HUES6 (cell line): Measurements from ENCODE around the gene AQP1.
A peak's percentile ranks its signal among the peaks of the same experiment; 100 is the strongest.

Experiments
- H3K27ac ChIP-seq: 2 replicates; pipeline ENCODE4 v1.7.0; 2013; ENCODE audit warnings: low read depth, mild to moderate bottlenecking, low read length, inconsistent platforms
- H3K27me3 ChIP-seq: 2 replicates; pipeline ENCODE4 v1.6.1; 2013; ENCODE audit warnings: low read length; ENCODE audit not compliant: control insufficient read depth, insufficient read depth
- H3K36me3 ChIP-seq: 2 replicates; pipeline ENCODE4 v1.6.1; 2013; ENCODE audit warnings: low read length; ENCODE audit not compliant: control insufficient read depth, insufficient read depth
- H3K4me1 ChIP-seq: 2 replicates; pipeline ENCODE4 v1.6.1; 2013; ENCODE audit warnings: low read length; ENCODE audit not compliant: control insufficient read depth, insufficient read depth
- H3K4me3 ChIP-seq: 2 replicates; pipeline ENCODE4 v1.5.1; 2013; ENCODE audit warnings: low read depth, low read length
- H3K9ac ChIP-seq: one replicate; pipeline ENCODE4 v1.6.1; 2013; ENCODE audit warnings: mild to moderate bottlenecking, low read length
- H3K9me3 ChIP-seq: 2 replicates; pipeline ENCODE4 v1.6.1; 2013; ENCODE audit warnings: low read depth, low read length; ENCODE audit not compliant: control insufficient read depth, insufficient read depth

AQP1 gene

DNA sequence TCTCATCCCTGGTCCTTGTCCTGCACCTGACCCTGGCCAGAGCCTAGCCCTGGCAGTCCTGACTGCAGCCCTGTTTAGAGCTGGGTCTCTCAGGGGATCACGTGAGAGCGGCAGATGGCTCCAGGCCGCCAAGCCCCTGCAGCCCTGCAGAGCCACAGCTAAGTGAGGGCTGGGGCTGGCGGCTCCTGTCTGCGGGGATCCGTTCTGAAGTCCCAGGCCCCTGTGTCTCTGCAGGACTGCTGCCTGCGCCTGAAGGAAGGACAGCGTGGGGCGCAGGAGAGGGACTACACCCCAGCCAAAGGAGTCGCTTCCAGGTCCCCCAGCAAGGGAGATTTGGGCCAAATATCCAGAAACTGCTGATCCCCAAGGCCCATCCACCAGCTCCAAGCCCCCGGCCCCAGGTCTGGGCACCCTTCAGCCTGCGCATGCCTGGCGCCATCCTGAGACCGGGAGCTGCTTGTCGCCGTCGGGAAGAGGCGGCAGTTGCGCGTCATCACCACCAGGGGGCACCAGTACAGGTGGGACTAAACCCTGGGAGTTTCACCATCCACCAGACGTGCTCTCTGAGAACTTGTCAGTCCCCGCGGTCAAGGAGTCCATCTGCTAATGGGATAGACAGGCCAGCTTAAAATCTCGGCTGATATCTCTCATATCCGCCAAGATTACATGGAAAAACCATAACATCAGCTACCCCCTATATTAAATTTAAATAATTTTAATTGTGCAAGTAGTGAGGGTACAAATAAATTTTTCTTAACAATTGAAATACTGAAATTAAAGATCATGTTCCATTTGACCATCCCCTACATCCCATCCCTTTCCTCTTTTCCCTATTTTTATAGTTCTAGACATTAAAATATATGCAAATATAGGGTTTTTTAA lies 27.0 kb downstream of the AQP1 start:
- Histone ChIP-seq H3K36me3 (no peaks in the 10 kb centered on the region), H3K27ac (no peak overlapping the region), H3K27me3 (0 out of 2 replicates have a peak, but pooled peaks cover 7% of the 10 kb centered on the region), H3K4me3 (peak overlapping the region; percentile 51), H3K4me1 (peaks cover 6% of the 10 kb centered on the region; the same call in 1 of the 2 replicates), H3K9me3 (no peaks in the 10 kb centered on the region), H3K9ac (peak overlapping the region; percentile 67)

DNA sequence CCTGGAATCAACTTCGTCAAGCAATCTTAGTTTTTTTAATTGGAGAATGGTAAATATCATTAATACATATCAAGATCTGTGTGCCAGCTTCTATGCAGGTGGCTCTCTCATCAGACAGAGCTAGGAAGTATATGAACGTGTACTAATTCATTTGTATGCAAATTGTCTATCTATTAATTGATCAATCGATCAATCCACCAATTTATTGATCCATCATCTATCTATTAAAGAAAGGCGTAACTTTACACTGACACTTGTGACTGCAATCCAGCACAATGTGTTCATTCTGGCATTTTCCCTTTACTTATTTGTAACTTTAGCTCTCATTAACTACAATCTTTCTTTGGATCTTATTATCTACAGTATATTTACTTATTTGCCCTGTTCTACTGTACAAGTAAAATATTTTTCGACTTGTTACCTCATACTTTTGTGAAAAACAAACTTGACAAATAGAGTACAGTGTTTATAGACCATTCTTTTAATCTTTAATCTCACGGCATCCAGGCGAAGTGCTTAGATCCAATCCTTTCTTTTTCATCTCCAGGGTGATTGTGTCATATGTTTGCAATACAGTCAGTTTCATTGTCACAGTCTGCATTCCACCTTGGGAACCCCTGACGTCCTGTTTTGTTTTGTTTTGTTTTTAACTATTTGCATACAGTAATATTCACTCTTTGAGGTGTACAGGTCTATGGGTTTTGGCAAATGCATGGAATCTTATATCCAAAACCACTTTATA lies 30.1 kb downstream of the AQP1 start:
- H3K9ac ChIP-seq = no peak overlapping the region
- H3K4me1 ChIP-seq = no peaks in the 10 kb centered on the region; the same call in 1 of the 2 replicates
- no peaks in the 10 kb centered on the region for H3K9me3 ChIP-seq
- H3K4me3 ChIP-seq = no peak overlapping the region
- 0 out of 2 replicates have a peak, but pooled peaks cover 7% of the 10 kb centered on the region for H3K27me3 ChIP-seq
- H3K27ac ChIP-seq = no peak overlapping the region
- no peaks in the 10 kb centered on the region for H3K36me3 ChIP-seq

DNA sequence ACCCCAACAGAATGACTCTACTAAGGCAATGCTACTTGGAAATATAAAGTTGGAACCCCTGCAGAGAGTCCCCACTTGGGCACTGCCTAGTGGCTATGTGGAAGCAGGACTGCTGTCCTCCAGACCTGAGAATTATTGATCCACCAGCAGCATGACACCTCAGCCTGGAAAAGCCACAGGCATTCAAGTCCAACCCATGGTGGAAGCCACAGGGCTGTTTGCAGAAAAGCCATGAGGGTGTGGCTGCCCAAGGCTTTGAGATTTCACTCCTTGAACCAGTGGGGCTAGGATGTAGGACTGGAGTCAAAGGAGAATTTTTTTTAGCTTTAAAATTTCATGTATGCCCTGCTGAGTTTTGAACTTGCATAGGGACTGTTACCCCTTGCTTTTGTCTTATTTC lies 38.5 kb downstream of the AQP1 start:
- Histone ChIP-seq H3K9ac (no peak overlapping the region), H3K4me3 (no peak overlapping the region), H3K4me1 (no peaks in the 10 kb centered on the region), H3K9me3 (no peaks in the 10 kb centered on the region; the same call in 1 of the 2 replicates), H3K27me3 (peaks cover 4% of the 10 kb centered on the region), H3K36me3 (no peaks in the 10 kb centered on the region), H3K27ac (no peak overlapping the region)

DNA sequence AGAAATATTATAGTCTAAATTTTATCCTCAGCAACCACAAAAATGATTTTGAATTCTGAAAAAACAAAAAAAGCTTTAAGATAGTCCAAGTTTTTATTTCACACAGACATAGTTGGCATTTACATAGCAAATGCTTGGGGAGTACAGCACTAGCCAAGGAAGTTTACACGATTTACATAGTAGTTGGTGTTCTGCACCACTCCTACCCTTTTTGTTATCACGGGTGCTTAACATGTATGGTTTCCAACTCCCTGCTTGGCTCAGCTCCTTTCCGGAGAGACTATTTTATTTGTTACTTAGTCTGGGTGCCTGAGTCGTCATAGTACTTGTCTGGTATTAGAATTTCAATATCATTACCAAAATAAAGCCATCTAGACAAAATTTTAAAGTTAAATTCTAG lies 43.3 kb downstream of the AQP1 start:
- no peak overlapping the region for H3K9ac ChIP-seq

GRCh38 chr7:30956704-30957103 lies 45.1 kb downstream of the AQP1 start:
- H3K36me3 ChIP-seq = no peaks in the 10 kb centered on the region
- no peak overlapping the region for H3K9ac ChIP-seq
- H3K27ac ChIP-seq = no peak overlapping the region
- H3K4me3 ChIP-seq = no peak overlapping the region
- H3K9me3 ChIP-seq = peaks cover 6% of the 10 kb centered on the region; the same call in 1 of the 2 replicates
- H3K4me1 ChIP-seq = no peaks in the 10 kb centered on the region
- no peaks in the 10 kb centered on the region for H3K27me3 ChIP-seq

More for the DNA sequence above, 43.3 kb downstream of the AQP1 start:
- peaks cover 1% of the 10 kb centered on the region; the same call in 1 of the 2 replicates for H3K27me3 ChIP-seq
- no peaks in the 10 kb centered on the region for H3K36me3 ChIP-seq
- H3K4me3 ChIP-seq = no peak overlapping the region
- no peaks in the 10 kb centered on the region for H3K4me1 ChIP-seq
- H3K9me3 ChIP-seq = peaks cover 6% of the 10 kb centered on the region; the same call in 1 of the 2 replicates
- no peak overlapping the region for H3K27ac ChIP-seq

DNA sequence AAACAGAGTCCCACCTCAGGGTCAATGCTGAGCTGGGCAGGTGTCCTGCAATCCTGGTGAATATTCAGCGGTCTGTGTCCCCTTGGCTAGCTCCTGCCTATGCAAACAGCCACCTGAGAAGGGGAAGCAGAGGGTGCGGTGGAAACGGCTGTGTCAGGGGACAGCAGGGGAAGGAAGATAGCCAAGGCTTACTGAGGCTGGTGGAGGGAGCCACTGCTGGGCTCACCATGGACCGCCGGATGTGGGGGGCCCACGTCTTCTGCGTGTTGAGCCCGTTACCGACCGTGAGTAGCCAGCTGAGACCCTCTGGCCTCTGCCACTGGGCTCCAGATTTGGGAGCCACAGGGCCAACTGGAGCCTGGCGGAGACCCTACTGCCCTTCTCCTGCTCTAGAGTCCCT lies 52.2 kb downstream of the AQP1 start, which contains the start of gene GHRHR:
Gene GHRHR (plus strand): TSS at position 112 of the 400 bp plus-strand sequence. CDS start 116 bp downstream, at position 228.
- Histone ChIP-seq H3K4me3 (no peak within 1 kb of the TSS), H3K27me3 (peaks cover 17% of the 10 kb centered on the region; the same call in 1 of the 2 replicates), H3K9ac (no peak within 1 kb of the TSS), H3K9me3 (no peaks in the 10 kb centered on the region), H3K4me1 (no peaks in the 10 kb centered on the region), H3K36me3 (no peaks in the 10 kb centered on the region), H3K27ac (no peak within 1 kb of the TSS)

DNA sequence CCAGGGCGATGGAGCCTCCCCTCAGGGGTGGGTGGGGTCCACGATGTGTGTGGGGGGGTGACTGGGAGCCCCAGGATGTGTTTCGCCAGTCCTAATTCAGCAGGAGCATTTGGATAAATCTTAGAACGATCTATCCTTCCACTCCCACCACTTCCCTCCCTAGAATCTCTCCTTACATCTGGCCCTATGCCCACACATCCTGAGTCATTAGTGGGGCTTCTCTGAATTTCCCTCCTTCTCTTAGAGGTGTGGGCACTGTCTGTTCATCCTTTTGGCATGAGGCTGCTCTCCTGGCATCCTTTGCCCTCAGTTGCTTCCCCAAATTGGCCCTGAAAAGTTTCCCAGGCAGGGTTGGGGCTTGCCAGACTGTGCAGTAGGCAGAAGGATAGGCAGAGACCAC lies 53.7 kb downstream of the AQP1 start:
- H3K9me3 ChIP-seq = no peaks in the 10 kb centered on the region
- no peak overlapping the region for H3K27ac ChIP-seq
- no peak overlapping the region for H3K9ac ChIP-seq
- H3K4me3 ChIP-seq = no peak overlapping the region
- peaks cover 17% of the 10 kb centered on the region; the same call in 1 of the 2 replicates for H3K27me3 ChIP-seq
- H3K4me1 ChIP-seq = no peaks in the 10 kb centered on the region
- H3K36me3 ChIP-seq = no peaks in the 10 kb centered on the region

GRCh38 chr7:30965883-30966282 lies 54.2 kb downstream of the AQP1 start:
- Histone ChIP-seq H3K9ac (no peak overlapping the region), H3K4me1 (no peaks in the 10 kb centered on the region), H3K27me3 (peaks cover 18% of the 10 kb centered on the region; the same call in 1 of the 2 replicates), H3K27ac (no peak overlapping the region), H3K9me3 (no peaks in the 10 kb centered on the region), H3K36me3 (no peaks in the 10 kb centered on the region), H3K4me3 (no peak overlapping the region)

- Histone ChIP-seq H3K36me3 (no peaks in the 10 kb centered on the region), H3K9ac (no peak overlapping the region), H3K27me3 (peaks cover 32% of the 10 kb centered on the region; the same call in 1 of the 2 replicates), H3K4me1 (no peaks in the 10 kb centered on the region), H3K27ac (no peak overlapping the region), H3K4me3 (no peak overlapping the region), H3K9me3 (no peaks in the 10 kb centered on the region)
Observed at GRCh38 chr7:30968294-30968693, 56.6 kb downstream of the AQP1 start.

- no peaks in the 10 kb centered on the region for H3K4me1 ChIP-seq
- no peaks in the 10 kb centered on the region for H3K9me3 ChIP-seq
- H3K27ac ChIP-seq = no peak overlapping the region
- peaks cover 29% of the 10 kb centered on the region; the same call in 1 of the 2 replicates for H3K27me3 ChIP-seq
- no peaks in the 10 kb centered on the region for H3K36me3 ChIP-seq
- H3K4me3 ChIP-seq = no peak overlapping the region
- H3K9ac ChIP-seq = no peak overlapping the region
Observed at GRCh38 chr7:30968747-30969603, 57.3 kb downstream of the AQP1 start.
